Progenitor cell of endocrine pancreas (in vitro differentiated cells): ENCODE data around the gene PDE3A. TPM values are rescaled to one million over a fixed set of nuclear protein-coding genes. Genes with fewer than 3 reads are reported as not detected.

Experiments
- DNase-seq: peaks from one replicate; pipeline ENCODE4 v3.0.0; 2021; ENCODE audit warnings: low spot score; ENCODE audit not compliant: unreplicated experiment
- H3K27ac Mint-ChIP-seq: 2 replicates; pipeline ENCODE4 v1.8.0; 2021; ENCODE audit warnings: mild to moderate bottlenecking, moderate library complexity, mixed read lengths
- H3K27me3 Mint-ChIP-seq: 2 replicates; pipeline ENCODE4 v1.8.0; 2021; ENCODE audit warnings: mixed read lengths
- H3K36me3 Mint-ChIP-seq: 2 replicates; pipeline ENCODE4 v1.8.0; 2022; ENCODE audit warnings: mixed read lengths; ENCODE audit not compliant: insufficient read depth
- H3K4me1 Mint-ChIP-seq: 2 replicates; pipeline ENCODE4 v1.8.0; 2021; ENCODE audit warnings: low read depth, mixed read lengths
- H3K4me3 Mint-ChIP-seq: 2 replicates; pipeline ENCODE4 v1.8.0; 2021; ENCODE audit warnings: low read depth, mild to moderate bottlenecking, moderate library complexity, mixed read lengths
- H3K9me3 Mint-ChIP-seq: 2 replicates; pipeline ENCODE4 v1.8.0; 2021; ENCODE audit warnings: low read depth, mixed read lengths
- total RNA-seq: library from RNA; stranded (reverse); gene quantifications from 2 replicates; pipeline ENCODE4 v1.2.1, GENCODE V29; 2021
- TF ChIP-seq, protein P1 (sequence below): fragments of 200-600 bp; sonication (generic); IDR thresholded peaks from one replicate; pipeline ENCODE4 v1.5.0; 2021; ENCODE audit warnings: antibody characterized with exemption, mild to moderate bottlenecking; ENCODE audit not compliant: unreplicated experiment

PDE3A gene
- total RNA-seq, 1 donor from 2014 or later: 121 TPM

DNA sequence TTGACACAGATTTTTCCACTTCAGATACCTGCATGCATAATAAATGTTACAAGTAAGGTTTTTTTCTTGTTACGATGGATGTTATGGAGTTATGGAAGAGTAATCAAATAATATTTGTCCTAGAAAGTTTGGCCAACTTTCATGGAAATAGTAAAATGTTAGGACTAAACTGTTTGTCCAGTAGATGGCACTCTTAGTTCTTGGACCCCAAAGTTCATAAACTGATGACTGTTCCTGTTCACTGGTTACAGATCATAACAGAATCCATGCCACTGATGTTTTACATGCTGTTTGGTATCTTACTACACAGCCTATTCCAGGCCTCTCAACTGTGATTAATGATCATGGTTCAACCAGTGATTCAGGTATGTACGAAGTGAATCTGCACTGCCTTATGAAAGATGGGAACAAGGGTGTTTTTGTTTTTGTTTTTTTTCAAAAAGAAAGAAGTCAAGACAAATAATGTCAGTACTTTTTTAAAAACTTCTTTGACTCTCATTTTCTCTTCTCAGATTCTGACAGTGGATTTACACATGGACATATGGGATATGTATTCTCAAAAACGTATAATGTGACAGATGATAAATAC is 278.0 kb downstream of the PDE3A start:
- Mint-ChIP-seq H3K27me3 (no peaks in the 10 kb centered on the region), H3K4me3 (no peak overlapping the region), H3K9me3 (peaks cover 3% of the 10 kb centered on the region), H3K27ac (no peak overlapping the region), H3K36me3 (peaks cover 35% of the 10 kb centered on the region), H3K4me1 (peaks cover 2% of the 10 kb centered on the region)
- no peak for DNase-seq
- TF ChIP-seq, protein P1, sequence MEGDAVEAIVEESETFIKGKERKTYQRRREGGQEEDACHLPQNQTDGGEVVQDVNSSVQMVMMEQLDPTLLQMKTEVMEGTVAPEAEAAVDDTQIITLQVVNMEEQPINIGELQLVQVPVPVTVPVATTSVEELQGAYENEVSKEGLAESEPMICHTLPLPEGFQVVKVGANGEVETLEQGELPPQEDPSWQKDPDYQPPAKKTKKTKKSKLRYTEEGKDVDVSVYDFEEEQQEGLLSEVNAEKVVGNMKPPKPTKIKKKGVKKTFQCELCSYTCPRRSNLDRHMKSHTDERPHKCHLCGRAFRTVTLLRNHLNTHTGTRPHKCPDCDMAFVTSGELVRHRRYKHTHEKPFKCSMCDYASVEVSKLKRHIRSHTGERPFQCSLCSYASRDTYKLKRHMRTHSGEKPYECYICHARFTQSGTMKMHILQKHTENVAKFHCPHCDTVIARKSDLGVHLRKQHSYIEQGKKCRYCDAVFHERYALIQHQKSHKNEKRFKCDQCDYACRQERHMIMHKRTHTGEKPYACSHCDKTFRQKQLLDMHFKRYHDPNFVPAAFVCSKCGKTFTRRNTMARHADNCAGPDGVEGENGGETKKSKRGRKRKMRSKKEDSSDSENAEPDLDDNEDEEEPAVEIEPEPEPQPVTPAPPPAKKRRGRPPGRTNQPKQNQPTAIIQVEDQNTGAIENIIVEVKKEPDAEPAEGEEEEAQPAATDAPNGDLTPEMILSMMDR: peak; percentile 82

DNA sequence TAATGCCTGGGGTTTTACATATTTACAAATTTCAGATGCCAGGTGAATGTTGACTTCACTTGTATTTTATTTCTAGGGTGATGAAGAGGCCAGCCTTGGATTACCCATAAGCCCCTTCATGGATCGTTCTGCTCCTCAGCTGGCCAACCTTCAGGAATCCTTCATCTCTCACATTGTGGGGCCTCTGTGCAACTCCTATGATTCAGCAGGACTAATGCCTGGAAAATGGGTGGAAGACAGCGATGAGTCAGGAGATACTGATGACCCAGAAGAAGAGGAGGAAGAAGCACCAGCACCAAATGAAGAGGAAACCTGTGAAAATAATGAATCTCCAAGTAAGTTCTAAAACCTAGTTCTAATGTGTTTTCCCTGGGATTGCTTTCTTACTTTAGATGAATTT is 285.5 kb downstream of the PDE3A start:
- no peak for DNase-seq
- Mint-ChIP-seq H3K36me3 (peaks cover 72% of the 10 kb centered on the region), H3K9me3 (peaks cover 7% of the 10 kb centered on the region), H3K27ac (no peak overlapping the region), H3K4me1 (peaks cover 15% of the 10 kb centered on the region), H3K27me3 (no peaks in the 10 kb centered on the region), H3K4me3 (no peak overlapping the region)
- TF ChIP-seq, protein P1: no peak

DNA sequence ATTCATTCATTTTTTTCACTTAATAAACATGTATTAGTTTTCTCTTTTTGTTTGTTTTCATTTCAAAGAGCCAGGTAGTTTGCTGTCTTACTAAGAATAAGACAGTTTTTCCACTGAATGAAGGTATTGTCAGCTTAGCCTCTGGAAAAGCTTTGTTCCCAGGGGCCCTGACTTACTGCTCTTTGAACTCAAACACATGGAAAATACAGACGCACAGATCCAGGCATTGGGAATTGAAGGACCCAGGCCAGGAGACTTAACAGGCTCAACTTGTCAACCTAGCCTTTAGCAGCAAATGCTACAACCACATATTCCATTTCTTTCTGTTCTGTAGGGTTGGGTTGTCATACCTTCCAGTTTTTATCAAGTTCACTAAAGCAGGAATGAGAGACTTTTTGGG is 288.3 kb downstream of the PDE3A start:
- Mint-ChIP-seq H3K36me3 (peaks cover 80% of the 10 kb centered on the region), H3K27me3 (no peaks in the 10 kb centered on the region), H3K4me1 (peaks cover 15% of the 10 kb centered on the region), H3K9me3 (peaks cover 24% of the 10 kb centered on the region), H3K4me3 (no peak overlapping the region), H3K27ac (peak overlapping the region; percentile 5)
- TF ChIP-seq, protein P1: no peak
- DNase-seq: no peak

DNA sequence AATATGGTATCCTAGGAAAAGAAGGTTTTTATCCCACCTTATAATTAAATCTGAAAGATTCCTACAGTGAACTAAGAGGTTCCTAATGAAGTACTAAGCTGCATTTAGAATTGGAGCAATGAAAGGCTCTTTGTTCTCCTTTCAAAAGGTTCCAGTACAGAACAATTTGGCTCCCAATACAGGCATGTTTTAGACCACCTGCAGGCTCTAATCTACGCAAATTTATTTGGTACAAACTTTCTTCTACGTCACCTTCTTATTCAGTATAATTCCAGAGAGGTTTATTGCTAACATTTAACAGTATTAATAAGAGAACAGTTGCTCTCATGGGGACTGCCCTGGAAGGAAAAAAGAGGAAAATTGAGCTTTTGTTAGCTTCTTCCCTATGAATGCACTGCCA is 289.2 kb downstream of the PDE3A start:
- Mint-ChIP-seq H3K4me3 (no peak overlapping the region), H3K27me3 (no peaks in the 10 kb centered on the region), H3K27ac (peak overlapping the region; percentile 84), H3K36me3 (peaks cover 84% of the 10 kb centered on the region), H3K4me1 (peaks cover 15% of the 10 kb centered on the region), H3K9me3 (peaks cover 31% of the 10 kb centered on the region)
- DNase-seq: no peak
- TF ChIP-seq, protein P1: no peak

DNA sequence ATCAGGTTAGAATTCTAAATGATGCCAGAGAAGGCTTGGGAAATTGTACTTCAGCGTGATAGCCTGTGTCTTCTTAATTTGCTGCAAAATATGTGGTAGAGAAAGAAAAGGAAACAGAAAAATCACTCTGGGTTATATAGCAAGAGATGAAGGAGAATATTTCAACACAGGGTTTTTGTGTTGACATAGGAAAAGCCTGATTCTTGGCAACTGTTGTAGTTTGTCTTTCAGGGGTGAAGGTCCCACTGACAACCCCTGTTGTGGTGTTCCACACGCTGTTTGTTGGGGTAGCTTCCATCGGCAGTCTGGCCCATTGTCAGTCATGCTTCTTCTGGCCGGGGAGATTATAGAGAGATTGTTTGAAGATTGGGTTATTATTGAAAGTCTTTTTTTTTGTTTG is 313.0 kb downstream of the PDE3A start:
- TF ChIP-seq, protein P1: no peak
- Mint-ChIP-seq H3K9me3 (peaks cover 12% of the 10 kb centered on the region), H3K4me3 (no peak overlapping the region), H3K27ac (no peak overlapping the region), H3K4me1 (no peaks in the 10 kb centered on the region), H3K36me3 (peaks cover 57% of the 10 kb centered on the region), H3K27me3 (no peaks in the 10 kb centered on the region)
- no peak for DNase-seq
